NOMO-1 treated with dmso at 0.1 percent for 144 hours (cell line): ENCODE measurements around the gene FSTL5.

Experiments used
- DNase-seq: peaks from one replicate; lab custom pipeline; 2025; ENCODE audit not compliant: unreplicated experiment; lab: John Stamatoyannopoulos, UW

FSTL5 gene

GRCh38 chr4:161595230-161595771 lies 568.5 kb downstream of the FSTL5 start:
- DNase-seq = no peak

GRCh38 chr4:161585011-161585410 lies 578.8 kb downstream of the FSTL5 start:
- DNase-seq = no peak

GRCh38 chr4:161583549-161583948 lies 580.3 kb downstream of the FSTL5 start:
- DNase-seq = no peak

- peak; percentile 78 for DNase-seq
Measured at GRCh38 chr4:161581262-161582230, 582.3 kb downstream of the FSTL5 start.

GRCh38 chr4:161577579-161578301 lies 586.1 kb downstream of the FSTL5 start:
- no peak for DNase-seq

GRCh38 chr4:161573836-161574235 lies 590.0 kb downstream of the FSTL5 start:
- DNase-seq = no peak

- no peak for DNase-seq
Measured at GRCh38 chr4:161564230-161564834, 599.5 kb downstream of the FSTL5 start.

- no peak for DNase-seq
Measured at GRCh38 chr4:161555689-161556660, 607.8 kb downstream of the FSTL5 start.

- DNase-seq = no peak
Measured at GRCh38 chr4:161554372-161554990, 609.3 kb downstream of the FSTL5 start.

GRCh38 chr4:161546902-161547301 lies 616.9 kb downstream of the FSTL5 start:
- no peak for DNase-seq

- no peak for DNase-seq
Measured at GRCh38 chr4:161540265-161540664, 623.5 kb downstream of the FSTL5 start.

GRCh38 chr4:161538941-161539340 lies 624.9 kb downstream of the FSTL5 start:
- no peak for DNase-seq

- no peak for DNase-seq
Measured at GRCh38 chr4:161530710-161531109, 633.1 kb downstream of the FSTL5 start.

- no peak for DNase-seq
Measured at GRCh38 chr4:161525121-161525520, 638.7 kb downstream of the FSTL5 start.

- no peak for DNase-seq
Measured at GRCh38 chr4:161522031-161522430, 641.8 kb downstream of the FSTL5 start.

GRCh38 chr4:161519611-161520010 lies 644.2 kb downstream of the FSTL5 start:
- DNase-seq = no peak

GRCh38 chr4:161517941-161518340 lies 645.9 kb downstream of the FSTL5 start:
- DNase-seq = no peak

- DNase-seq = no peak
Measured at GRCh38 chr4:161505141-161505540, 658.7 kb downstream of the FSTL5 start.

GRCh38 chr4:161498155-161498554 lies 665.6 kb downstream of the FSTL5 start:
- no peak for DNase-seq

- peak; percentile 19 for DNase-seq
Measured at GRCh38 chr4:161486461-161486860, 677.3 kb downstream of the FSTL5 start.
